Measurements from ENCODE around the gene RACK1. TPM values are rescaled to one million over a fixed set of nuclear protein-coding genes. Genes with fewer than 3 reads are reported as not detected.

Gene RACK1
- total and polyA plus RNA-seq, 2 of the 4 experiments (the other 2 are of a cell fraction): 4,263 to 9,350 TPM

GRCh38 chr5:181220178-181220515 lies 23.6 kb downstream of the RACK1 start:
- Histone ChIP-seq H3K56ac (ENCODE audit: extremely low read depth, insufficient read depth, low read length) (no peak overlapping the region), H2BK120ac (ENCODE audit: low read depth, low read length) (no peak overlapping the region), H3K18ac (ENCODE audit: low read depth, low read length) (no peak overlapping the region), H4K91ac (ENCODE audit: insufficient read depth, low read depth, low read length) (no peak overlapping the region), H4K20me1 (ENCODE audit: insufficient read depth, low read length) (peaks cover 15% of the 10 kb centered on the region), H3K27ac (ENCODE audit: insufficient read depth, low read length) (no peak overlapping the region), H3K4me1 (ENCODE audit: control insufficient read depth, insufficient read depth, low read length) (peaks cover 7% of the 10 kb centered on the region), H3K14ac (replicated peaks; ENCODE audit: low read depth, low read length) (no peak overlapping the region), H3K9me3 (ENCODE audit: control insufficient read depth, insufficient read depth, low read length) (no peaks in the 10 kb centered on the region), H2AK9ac (replicated peaks; ENCODE audit: low read depth, low read length, poor library complexity) (peak overlapping the region; percentile 63), H3K36me3 (ENCODE audit: control insufficient read depth, insufficient read depth, low read length) (no peaks in the 10 kb centered on the region; the same call in 1 of the 2 replicates), H3K4me2 (ENCODE audit: low read depth, low read length) (no peak overlapping the region), H3K79me1 (ENCODE audit: low read depth in 1 of 2, low read length in 2 of 2) (peaks cover 12 to 16% of the 10 kb centered on the region in 2 experiments), H3K4ac (ENCODE audit: low read depth, low read length) (no peak overlapping the region), H2BK15ac (ENCODE audit: low read depth, low read length) (no peak overlapping the region), H3K9me1 (ENCODE audit: insufficient read depth, low read length) (peaks cover 22% of the 10 kb centered on the region), H2AK5ac (ENCODE audit: low read depth, low read length) (no peak overlapping the region), H3K23ac (ENCODE audit: low read depth, low read length) (no peak overlapping the region), H3K27me3 (ENCODE audit: control insufficient read depth, insufficient read depth, low read length) (no peaks in the 10 kb centered on the region), H2BK5ac (ENCODE audit: low read depth, low read length, poor library complexity, severe bottlenecking) (no peak overlapping the region), H2BK20ac (ENCODE audit: low read depth, low read length) (no peak overlapping the region), H4K5ac (ENCODE audit: low read depth, low read length) (no peak overlapping the region), H3K9ac (ENCODE audit: low read depth, low read length) (no peak overlapping the region), H3K4me3 (ENCODE audit: insufficient read depth, low read depth, low read length) (no peak overlapping the region), H4K8ac (ENCODE audit: low read depth in 2 of 2, low read length in 2 of 2) (no peak overlapping the region), H2AFZ (replicated peaks; ENCODE audit: low read length, poor library complexity) (peak overlapping the region; percentile 26)
- CTCF ChIA-PET: interaction anchor here (0.5 kb wide), 1 partner anchor 657 kb away, joined by 4 read pairs; no protein-coding TSS in a partner anchor
- ATAC-seq (ENCODE audit: low read depth): no peak
- POLR2A ChIA-PET (ENCODE audit: unreplicated experiment): no interaction called here
- WGBS, 2 experiments (ENCODE audit: extremely low coverage in 2 of 2, insufficient read length in 1 of 2): no CpG with 5 or more reads among the region's 10 CpGs
- no TSS peak for BruUV-seq (replicated peaks)
- in situ Hi-C loops (cut with MboI; ENCODE audit: low sequenced_read_pairs) (no loop called here), dilution Hi-C loops (cut with HindIII; ENCODE audit: low sequenced_read_pairs, unreplicated experiment) (no loop called here), intact Hi-C loops (cut with micrococcal nuclease) (no loop called here)
- no peak for TF ChIP-seq RFX5 (IDR thresholded peaks at IDR 0.05; ENCODE audit: low read depth, low read length)
- no peak for DNase-seq
